Right lobe of liver (tissue), 4 donors: Measurements from ENCODE around the gene GOLGA7B.

Experiments
- CTCF ChIP-seq, 4 donors: fragments of 200-600 bp in 3 of 4; fragments of 450-650 bp in 1 of 4; IDR thresholded peaks; one replicate each; pipeline versions ENCODE4 v1.5.1 to v1.8.0; 2016 to 2022; ENCODE audit warnings: antibody characterized with exemption in 4 of 4, mild to moderate bottlenecking in 2 of 4
- POLR2A ChIP-seq: fragments of 450-650 bp; IDR thresholded peaks from one replicate; pipeline ENCODE4 v1.6.1; 2017; ENCODE audit warnings: antibody characterized with exemption, mild to moderate bottlenecking
- donor health status: DM: no; HTN: no; CAD: no.
- donor health status: DM: no; HTN: no; CAD: no.
- donor health status: DM: no; HTN: yes; CAD: no.

DNA sequence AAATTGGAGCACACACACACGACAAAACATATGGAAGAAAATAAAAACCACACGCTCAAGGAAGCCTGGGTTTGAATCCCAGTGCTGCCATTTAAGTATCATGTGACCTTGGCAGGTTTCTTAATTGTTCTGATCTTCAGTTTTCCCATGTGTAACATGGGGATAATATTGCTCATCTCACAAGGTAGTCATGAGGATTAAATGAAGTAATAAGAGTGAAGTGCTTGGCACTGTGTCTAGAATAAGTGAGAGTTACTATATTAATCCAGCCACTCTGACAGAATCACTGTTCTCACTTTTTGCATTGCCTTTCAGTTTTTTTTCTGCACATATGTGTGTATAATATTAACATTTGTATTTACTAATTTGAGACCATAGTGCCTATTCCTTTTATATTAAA lies 43.3 kb downstream of the GOLGA7B start:
- TF ChIP-seq CTCF (IDR thresholded peaks at IDR 0.05): no peak
- no peak for TF ChIP-seq POLR2A
